CD4-positive, alpha-beta T cell (primary cell): Measurements from ENCODE around the gene C11orf42. TPM values are rescaled to one million over a fixed set of nuclear protein-coding genes. Genes with fewer than 3 reads are reported as not detected.

ENCODE experiments used
- ATAC-seq: fragments of 200-7000 bp; cut with Tn5 transposase; one replicate; pipeline ENCODE4 v1.10.0; 2022; ENCODE audit warnings: mild to moderate bottlenecking; ENCODE audit not compliant: poor library complexity
- CTCF ChIA-PET: fragments of 350-600 bp; sonication (Branson Sonifier 250); formaldehyde crosslinking; loops from one replicate; lab custom pipeline; 2021; ENCODE audit warnings: antibody characterized with exemption, inconsistent platforms; lab: Charles Lee
- POLR2A ChIA-PET: fragments of 350-600 bp; sonication (Branson Sonifier 250); formaldehyde crosslinking; loops from one replicate; lab custom pipeline; 2021; ENCODE audit warnings: antibody characterized with exemption, inconsistent platforms; lab: Charles Lee
- DNase-seq, 14 experiments: peaks; one replicate each; pipeline ENCODE4 v3.0.0-alpha.2; 2013 to 2020; ENCODE audit warnings: mixed read lengths in 2 of 14
- H3K27ac ChIP-seq, 2 donors: one replicate each; pipeline versions ENCODE4 v1.5.1 to v1.7.0; 2013; ENCODE audit warnings: low read length in 2 of 2, low read depth in 1 of 2, mild to moderate bottlenecking in 1 of 2
- H3K27me3 ChIP-seq, 2 experiments: 1 replicate in 1 of 2; 2 replicates in 1 of 2; pipeline versions ENCODE4 v1.6.1 to v1.7.0; 2013; ENCODE audit warnings: low read length in 2 of 2, control low read depth in 1 of 2, mild to moderate bottlenecking in 1 of 2, moderate library complexity in 1 of 2; ENCODE audit not compliant: insufficient read depth in 2 of 2, control insufficient read depth in 1 of 2
- H3K36me3 ChIP-seq: one replicate; pipeline ENCODE4 v1.6.1; 2013; ENCODE audit warnings: low read length, control low read depth; ENCODE audit not compliant: insufficient read depth
- H3K4me1 ChIP-seq: one replicate; pipeline ENCODE4 v1.6.1; 2013; ENCODE audit warnings: low read length, control low read depth; ENCODE audit not compliant: insufficient read depth
- H3K4me3 ChIP-seq: one replicate; pipeline ENCODE4 v1.5.1; 2013; ENCODE audit warnings: mild to moderate bottlenecking, low read length, moderate library complexity
- H3K9me3 ChIP-seq, 2 experiments: 1 replicate in 1 of 2; 2 replicates in 1 of 2; pipeline versions ENCODE4 v1.6.1 to v1.7.0; 2013; ENCODE audit warnings: low read length in 2 of 2, mild to moderate bottlenecking in 2 of 2, control low read depth in 1 of 2, moderate library complexity in 1 of 2; ENCODE audit not compliant: control insufficient read depth in 1 of 2, insufficient read depth in 1 of 2
- H3K27ac Mint-ChIP-seq: one replicate; pipeline ENCODE4 v1.8.0; 2020; ENCODE audit warnings: mixed read lengths
- H3K27me3 Mint-ChIP-seq: one replicate; pipeline ENCODE4 v1.8.0; 2021; ENCODE audit warnings: mixed read lengths
- H3K36me3 Mint-ChIP-seq: one replicate; pipeline ENCODE4 v1.8.0; 2021; ENCODE audit warnings: low read depth, mixed read lengths
- H3K4me1 Mint-ChIP-seq: one replicate; pipeline ENCODE4 v1.8.0; 2021; ENCODE audit warnings: low read depth, mixed read lengths
- H3K4me3 Mint-ChIP-seq: one replicate; pipeline ENCODE4 v1.8.0; 2020; ENCODE audit warnings: mild to moderate bottlenecking, mixed read lengths
- H3K9me3 Mint-ChIP-seq: one replicate; pipeline ENCODE4 v1.8.0; 2020; ENCODE audit warnings: mixed read lengths
- intact Hi-C, 2 experiments: fragments of 100-400 bp; cut with DNase I in 1 of 2; cut with micrococcal nuclease in 1 of 2; formaldehyde crosslinking; loops; one replicate each; pipeline versions ENCODE4 v1.15.1 to v1.9.0; 2023 to 2025; cut with DNase I, micrococcal nuclease
- polyA plus RNA-seq, 2 donors: library from polyadenylated mRNA; unstranded; fragments of 120-200 nt; gene quantifications; one replicate each; pipeline ENCODE4 v1.2.1, GENCODE V29; 2013
- total RNA-seq, 174 experiments: library from RNA in 2 of 174; stranded (reverse) in 2 of 174; gene quantifications; one replicate each; pipeline ENCODE4 v1.2.3 and lab custom pipeline; 2021 to 2026
- TF ChIP-seq, protein P1 (sequence below): fragments of 200-600 bp; IDR thresholded peaks from one replicate; pipeline ENCODE4 v1.8.0; 2022; ENCODE audit warnings: antibody characterized with exemption, mild to moderate bottlenecking

C11orf42 gene
- total RNA-seq (not detected), total RNA-seq (lab: John Stamatoyannopoulos, UW) (0 to 0.07 (median 0) reads per million in 172 experiments)
- 0.33 TPM for polyA plus RNA-seq (2013, experiment 1 of 2)
- polyA plus RNA-seq (2013, experiment 2 of 2), result 0.19 TPM

- ChIA-PET POLR2A (no interaction called here), CTCF (no interaction called here)
- Histone ChIP-seq H3K4me1 (peaks cover 14% of the 10 kb centered on the region), H3K27ac (no peak within 1 kb of the TSS), H3K4me3 (no peak within 1 kb of the TSS), H3K27me3 (no peaks in the 10 kb centered on the region), H3K9me3 (no peaks in the 10 kb centered on the region), H3K36me3 (peaks cover 26% of the 10 kb centered on the region)
- Mint-ChIP-seq H3K27me3 (no peaks in the 10 kb centered on the region), H3K9me3 (no peaks in the 10 kb centered on the region), H3K4me1 (peaks cover 22% of the 10 kb centered on the region), H3K36me3 (peaks cover 47% of the 10 kb centered on the region), H3K4me3 (no peak within 1 kb of the TSS), H3K27ac (no peak within 1 kb of the TSS)
- intact Hi-C loops, result no loop called here
- TF ChIP-seq, protein P1, sequence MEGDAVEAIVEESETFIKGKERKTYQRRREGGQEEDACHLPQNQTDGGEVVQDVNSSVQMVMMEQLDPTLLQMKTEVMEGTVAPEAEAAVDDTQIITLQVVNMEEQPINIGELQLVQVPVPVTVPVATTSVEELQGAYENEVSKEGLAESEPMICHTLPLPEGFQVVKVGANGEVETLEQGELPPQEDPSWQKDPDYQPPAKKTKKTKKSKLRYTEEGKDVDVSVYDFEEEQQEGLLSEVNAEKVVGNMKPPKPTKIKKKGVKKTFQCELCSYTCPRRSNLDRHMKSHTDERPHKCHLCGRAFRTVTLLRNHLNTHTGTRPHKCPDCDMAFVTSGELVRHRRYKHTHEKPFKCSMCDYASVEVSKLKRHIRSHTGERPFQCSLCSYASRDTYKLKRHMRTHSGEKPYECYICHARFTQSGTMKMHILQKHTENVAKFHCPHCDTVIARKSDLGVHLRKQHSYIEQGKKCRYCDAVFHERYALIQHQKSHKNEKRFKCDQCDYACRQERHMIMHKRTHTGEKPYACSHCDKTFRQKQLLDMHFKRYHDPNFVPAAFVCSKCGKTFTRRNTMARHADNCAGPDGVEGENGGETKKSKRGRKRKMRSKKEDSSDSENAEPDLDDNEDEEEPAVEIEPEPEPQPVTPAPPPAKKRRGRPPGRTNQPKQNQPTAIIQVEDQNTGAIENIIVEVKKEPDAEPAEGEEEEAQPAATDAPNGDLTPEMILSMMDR, result no peak
- DNase-seq (no peak), ATAC-seq (no peak)
These were observed at the start of gene C11orf42 for GRCh38 chr11:6205366-6205765. Gene C11orf42, plus strand, starts transcription at chr11:6205557. Its CDS starts 59 bp downstream, at chr11:6205616.

GRCh38 chr11:6156628-6157359 is 48.6 kb upstream of the C11orf42 start:
- CTCF ChIA-PET, result no interaction called here

GRCh38 chr11:6170226-6170625 is 35.1 kb upstream of the C11orf42 start, which contains the start of gene OR52B2:
Gene OR52B2, minus strand, starts transcription at chr11:6170326. Its CDS starts 0 bp downstream, at chr11:6170326.
- ATAC-seq, result no peak
- ChIA-PET CTCF (no interaction called here), POLR2A (no interaction called here)
- Mint-ChIP-seq H3K27me3 (peaks cover 31% of the 10 kb centered on the region), H3K27ac (no peak within 1 kb of the TSS), H3K9me3 (peaks cover 4% of the 10 kb centered on the region), H3K4me3 (no peak within 1 kb of the TSS), H3K36me3 (no peaks in the 10 kb centered on the region), H3K4me1 (no peaks in the 10 kb centered on the region)
- no peaks in the 10 kb centered on the region for H3K4me1 ChIP-seq
- no peak for DNase-seq
- TF ChIP-seq, protein P1, result no peak
- no peaks in the 10 kb centered on the region for H3K36me3 ChIP-seq
- intact Hi-C loops, result no loop called here
- no peak within 1 kb of the TSS for H3K4me3 ChIP-seq
- no peaks in the 10 kb centered on the region for H3K9me3 ChIP-seq
- H3K27ac ChIP-seq, result no peak within 1 kb of the TSS
- peaks cover 0 to 6% of the 10 kb centered on the region in 2 experiments for H3K27me3 ChIP-seq

More at GRCh38 chr11:6156628-6157359, 48.6 kb upstream of the C11orf42 start:
- H3K36me3 ChIP-seq, result no peaks in the 10 kb centered on the region
- intact Hi-C loops, result no loop called here
- ATAC-seq (no peak), DNase-seq (peak in 1 of 14 experiments; percentile 6)
- TF ChIP-seq, protein P1, result no peak
- Mint-ChIP-seq H3K36me3 (no peaks in the 10 kb centered on the region), H3K4me1 (no peaks in the 10 kb centered on the region), H3K4me3 (no peak overlapping the region), H3K9me3 (no peaks in the 10 kb centered on the region), H3K27me3 (peaks cover 34% of the 10 kb centered on the region), H3K27ac (no peak overlapping the region)
- H3K27me3 ChIP-seq, result no peaks in the 10 kb centered on the region
- H3K4me1 ChIP-seq, result no peaks in the 10 kb centered on the region
- POLR2A ChIA-PET, result no interaction called here
- no peaks in the 10 kb centered on the region for H3K9me3 ChIP-seq
- no peak overlapping the region for H3K4me3 ChIP-seq
- H3K27ac ChIP-seq, result no peak overlapping the region
